Heart right ventricle (tissue), 16 donors: Measurements from ENCODE around the gene STRADA. TPM values are rescaled to one million over a fixed set of nuclear protein-coding genes. Genes with fewer than 3 reads are reported as not detected.

ENCODE experiments used
- ATAC-seq, 8 donors: fragments of 200-7000 bp; cut with Tn5 transposase; one replicate each; pipeline ENCODE4 v1.9.1; 2020; ENCODE audit warnings: mild to moderate bottlenecking in 8 of 8, moderate library complexity in 8 of 8, moderate number of reproducible peaks in 1 of 8
- DNase-seq, 2 donors: peaks; one replicate each; pipeline ENCODE4 v3.0.0-alpha.2; 2020
- H3K27ac ChIP-seq, 10 donors: fragments of 200-600 bp; sonication (generic) in 2 of 10; one replicate each; pipeline versions ENCODE4 v1.5.0 to v1.8.0; 2020 to 2022; ENCODE audit warnings: mild to moderate bottlenecking in 3 of 10
- H3K27me3 ChIP-seq, 7 donors: fragments of 200-600 bp; one replicate each; pipeline ENCODE4 v1.8.0; 2021 to 2022; ENCODE audit warnings: mild to moderate bottlenecking in 2 of 7
- H3K36me3 ChIP-seq, 9 donors: fragments of 200-600 bp; sonication (generic) in 1 of 9; one replicate each; pipeline versions ENCODE4 v1.5.0 to v1.8.0; 2020 to 2022; ENCODE audit warnings: mild to moderate bottlenecking in 2 of 9
- H3K4me1 ChIP-seq, 9 donors: fragments of 200-600 bp; sonication (generic) in 1 of 9; one replicate each; pipeline versions ENCODE4 v1.5.0 to v1.8.0; 2020 to 2022; ENCODE audit warnings: mild to moderate bottlenecking in 4 of 9
- H3K4me3 ChIP-seq, 10 donors: fragments of 200-600 bp; sonication (generic) in 2 of 10; one replicate each; pipeline versions ENCODE4 v1.5.0 to v1.8.0; 2020 to 2022; ENCODE audit warnings: mild to moderate bottlenecking in 7 of 10, moderate library complexity in 2 of 10
- H3K9me3 ChIP-seq, 11 donors: fragments of 200-600 bp in 10 of 11; sonication (generic) in 2 of 11; one replicate each; pipeline versions ENCODE4 v1.5.0 to v1.8.0; 2013 to 2022; ENCODE audit warnings: mild to moderate bottlenecking in 2 of 11, control low read depth in 1 of 11, moderate library complexity in 1 of 11
- WGBS, 2 donors: extraction: QIAGEN DNeasy Blood & Tissue Kit; methylation state at CpG; one replicate each; pipeline ENCODE4 v1.1.7; 2013; ENCODE audit warnings: inconsistent platforms in 1 of 2; 5-methylcytosine and 5-hydroxymethylcytosine counted together
- intact Hi-C, 10 donors: fragments of 100-400 bp; cut with DNase I; formaldehyde crosslinking; loops; one replicate each; pipeline versions ENCODE4 v1.11.1 to v1.14.2; 2022
- polyA plus RNA-seq, 2 donors: library from polyadenylated mRNA; stranded (reverse); fragments of 200-250 nt; gene quantifications; one replicate each; pipeline ENCODE4 v1.2.3, GENCODE V29; 2013
- total RNA-seq, 10 donors: library from RNA; stranded (reverse); fragmentation: NEBNext Ultra II Directional in 3 of 10; extraction: Animal tissue kit (Norgen Biotek cat#: 25700) in 3 of 10; gene quantifications; one replicate each; pipeline versions ENCODE4 v1.2.1 to v1.2.4, GENCODE V29; 2021 to 2023
- TF ChIP-seq, protein P1 (sequence below), 9 donors: fragments of 200-600 bp; sonication (generic) in 2 of 9; IDR thresholded peaks; one replicate each; pipeline versions ENCODE4 v1.5.0 to v1.8.0; 2021 to 2022; ENCODE audit warnings: antibody characterized with exemption in 9 of 9, mild to moderate bottlenecking in 5 of 9, moderate library complexity in 1 of 9
- donor health status: Arrhythmogenic right ventricular cardiomyopathy.
- donor health status: ischemic (EF 13 %, LVEDD 7.1; RV severe dilation, severe dysfunction).
- donor health status: healthy with polysubstance abuse.
- donor health status: DM: no; HTN: yes; CAD: no.
- donor health status: DM: no; HTN: no; CAD: no.
- donor health status: ischemic (EF 25% LVEDD 6.9; RV normal size, moderate dysfunction).
- donor health status: ischemic (EF 25% LVEDD 5.7; RV mildly dilated, moderate dysfunction).
- donor health status: healthy.
- donor health status: DM: yes; HTN: yes; CAD: no.
- donor health status: Ischemic cardiomyopathy.
- donor health status: ischemic (EF 35%, LVEDD 5.7; RV mildly dilated, moderate dysfunction).
- donor health status: nonischemic (EF 11% LVEDD 7.7; RV severe dilation, severe dysfunction).
- donor health status: DM: yes; HTN: yes; CAD: no.
- donor health status: PGD.
- donor health status: ischemic (EF 29% LVEDD 5.4; RV normal size, mild dysfunction).
- donor health status: nonischemic (EF 23%, LVEDD 6.1; RV moderate dilation, normal function).

STRADA gene
- total and polyA plus RNA-seq, 12 donors: 12.2 to 30.0 (median 17.7) TPM

DNA sequence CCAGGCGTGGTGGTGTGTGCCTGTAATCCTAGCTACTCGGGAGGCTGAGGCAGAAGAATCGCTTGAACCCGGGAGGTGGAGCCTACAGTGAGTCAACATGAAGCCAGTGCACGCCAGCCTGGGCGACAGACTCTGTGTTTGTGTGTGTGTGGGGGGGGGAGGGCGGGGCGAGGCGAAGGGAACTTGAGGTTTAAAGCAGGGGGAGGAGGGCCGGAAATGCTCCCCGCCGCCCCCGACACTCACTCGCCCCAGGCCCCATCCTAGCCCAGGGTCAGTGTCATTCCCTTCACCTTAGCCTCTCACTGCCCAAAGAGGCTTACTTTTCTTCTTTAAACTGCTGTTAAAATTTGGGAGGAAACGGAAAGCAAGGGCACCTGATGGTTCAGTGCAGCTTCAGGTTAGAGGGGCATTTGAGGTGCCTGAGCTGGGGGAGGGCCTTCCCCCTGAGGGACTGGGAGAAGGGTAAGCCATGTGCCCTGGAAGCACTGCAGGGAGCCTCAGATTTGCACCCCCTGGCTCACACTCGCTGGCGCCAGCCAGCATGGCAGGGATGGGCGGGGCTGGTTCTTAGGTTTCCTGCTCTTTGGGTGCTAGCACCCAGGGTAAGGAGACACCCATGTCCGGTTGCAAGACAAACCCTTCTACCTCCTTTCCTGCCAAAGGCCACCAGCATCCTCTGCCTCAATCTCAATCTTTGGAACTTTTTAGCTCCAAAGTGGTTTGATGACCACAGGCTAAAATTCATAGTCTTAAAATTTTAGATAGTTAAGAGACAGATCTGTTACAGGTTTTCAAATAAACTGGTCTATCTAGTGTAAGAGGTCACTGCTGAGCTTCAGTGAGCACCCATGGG lies 39.5 kb downstream of the STRADA start:
- peak overlapping the region in 5 of 10 donors; percentile 22 to 95 (median 82) for H3K27ac ChIP-seq
- H3K4me3 ChIP-seq: peak overlapping the region in 2 of 10 donors; percentile 58 to 77
- DNase-seq: peak in 1 of 2 donors; percentile 31

DNA sequence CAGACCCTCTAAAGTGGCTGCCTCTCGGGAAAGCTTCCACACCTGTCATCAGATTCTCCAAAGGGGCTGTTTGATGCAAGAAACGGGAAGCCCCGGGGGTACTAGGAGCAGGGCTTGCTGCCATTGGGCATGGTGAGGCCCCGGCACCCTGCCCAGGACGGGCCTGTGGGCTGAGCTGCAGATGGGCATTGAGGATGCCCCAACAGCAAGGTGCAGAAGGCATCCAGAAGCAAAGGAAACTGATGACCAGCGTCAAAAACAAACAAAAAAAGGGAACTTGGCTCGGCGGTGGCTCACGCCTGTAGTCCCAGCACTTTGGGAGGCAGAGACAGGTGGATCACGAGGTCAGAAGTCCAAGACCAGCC lies 40.2 kb downstream of the STRADA start:
- Histone ChIP-seq H3K9me3 (no peaks in the 10 kb centered on the region), H3K4me1 (peaks cover 8 to 66% (median 31%) of the 10 kb centered on the region in 9 donors), H3K36me3 (peaks cover 0 to 61% (median 12%) of the 10 kb centered on the region in 9 donors), H3K27ac (peak overlapping the region; percentile 22 to 95 (median 79)), H3K27me3 (no peaks in the 10 kb centered on the region), H3K4me3 (peak overlapping the region in 9 of 10 donors; percentile 52 to 77 (median 59))
- DNase-seq (no peak), ATAC-seq (no peak)
- TF ChIP-seq, protein P1, sequence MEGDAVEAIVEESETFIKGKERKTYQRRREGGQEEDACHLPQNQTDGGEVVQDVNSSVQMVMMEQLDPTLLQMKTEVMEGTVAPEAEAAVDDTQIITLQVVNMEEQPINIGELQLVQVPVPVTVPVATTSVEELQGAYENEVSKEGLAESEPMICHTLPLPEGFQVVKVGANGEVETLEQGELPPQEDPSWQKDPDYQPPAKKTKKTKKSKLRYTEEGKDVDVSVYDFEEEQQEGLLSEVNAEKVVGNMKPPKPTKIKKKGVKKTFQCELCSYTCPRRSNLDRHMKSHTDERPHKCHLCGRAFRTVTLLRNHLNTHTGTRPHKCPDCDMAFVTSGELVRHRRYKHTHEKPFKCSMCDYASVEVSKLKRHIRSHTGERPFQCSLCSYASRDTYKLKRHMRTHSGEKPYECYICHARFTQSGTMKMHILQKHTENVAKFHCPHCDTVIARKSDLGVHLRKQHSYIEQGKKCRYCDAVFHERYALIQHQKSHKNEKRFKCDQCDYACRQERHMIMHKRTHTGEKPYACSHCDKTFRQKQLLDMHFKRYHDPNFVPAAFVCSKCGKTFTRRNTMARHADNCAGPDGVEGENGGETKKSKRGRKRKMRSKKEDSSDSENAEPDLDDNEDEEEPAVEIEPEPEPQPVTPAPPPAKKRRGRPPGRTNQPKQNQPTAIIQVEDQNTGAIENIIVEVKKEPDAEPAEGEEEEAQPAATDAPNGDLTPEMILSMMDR (IDR thresholded peaks at IDR 0.05): no peak
- intact Hi-C loops: loop anchor here in 2 of 10 donors (2.0 to 5.0 kb wide), 2 partner anchors 37 to 41 kb away; partner anchors contain the start of gene STRADA (in 1 of the 2)
- 68 to 70% methylated on average over 10 of the region's 10 CpGs for WGBS, 2 donors

More for the DNA sequence above, 39.5 kb downstream of the STRADA start:
- intact Hi-C loops: loop anchor here in 2 of 10 donors (2.0 to 5.0 kb wide), 2 partner anchors 37 to 40 kb away; partner anchors contain the start of gene STRADA (in 1 of the 2)
- TF ChIP-seq, protein P1 (IDR thresholded peaks at IDR 0.05): no peak
- no peak for ATAC-seq
- peaks cover 8 to 65% (median 31%) of the 10 kb centered on the region in 9 donors for H3K4me1 ChIP-seq
- H3K27me3 ChIP-seq: no peaks in the 10 kb centered on the region
- no peaks in the 10 kb centered on the region for H3K9me3 ChIP-seq
- 85 to 89% methylated on average over 19 of the region's 19 CpGs for WGBS, 2 donors
- H3K36me3 ChIP-seq: peaks cover 0 to 61% (median 16%) of the 10 kb centered on the region in 9 donors

DNA sequence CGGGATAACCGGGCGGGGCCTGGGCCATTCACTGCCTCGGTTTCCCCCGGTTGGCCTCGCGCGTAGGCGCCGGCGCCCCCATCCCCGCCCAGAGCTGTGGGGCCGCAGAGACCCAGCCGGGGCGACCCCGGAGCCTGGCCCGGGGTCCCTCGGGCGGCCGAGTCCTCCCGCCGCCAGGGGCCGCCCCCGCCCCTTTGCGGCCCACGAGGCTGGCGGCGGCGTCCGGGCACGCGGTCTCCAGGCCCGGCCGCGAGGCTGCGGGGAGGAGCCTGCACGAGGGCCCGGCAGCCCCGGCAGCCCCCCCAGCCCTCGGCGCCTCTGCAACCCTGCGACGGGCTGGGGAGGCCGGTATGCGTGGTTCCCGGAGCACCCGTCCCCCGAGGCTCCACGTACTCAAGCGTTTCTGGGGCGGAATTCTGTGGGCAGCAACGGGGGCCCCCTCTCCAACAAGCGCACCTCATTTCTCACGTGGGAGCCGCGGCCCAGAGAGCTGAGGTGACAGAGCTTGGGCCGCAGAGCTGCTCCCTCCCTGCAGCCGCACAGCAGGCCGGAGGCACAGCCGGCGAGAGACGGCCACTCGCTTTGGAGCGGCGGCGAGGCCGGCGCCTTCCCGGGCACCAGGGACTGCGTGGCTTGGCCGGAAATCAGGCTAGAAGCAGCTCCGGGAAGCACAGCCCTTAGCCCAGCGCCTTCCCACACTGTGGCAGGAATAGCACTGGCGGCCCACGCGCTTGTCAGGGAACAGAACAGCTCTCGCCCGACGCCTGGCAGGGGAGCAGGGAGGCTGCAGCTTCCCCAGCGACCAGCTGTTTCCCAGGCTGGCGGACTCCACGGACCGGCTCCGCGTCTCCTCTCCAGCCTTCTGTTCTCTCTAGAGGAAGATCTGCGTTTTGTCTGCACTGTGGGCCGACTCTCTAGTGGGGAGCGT lies 40.8 kb downstream of the STRADA start:
- peak overlapping the region; percentile 56 to 95 (median 79) for H3K27ac ChIP-seq
- H3K4me3 ChIP-seq: peak overlapping the region in 9 of 10 donors; percentile 52 to 77 (median 59)
- intact Hi-C loops: loop anchor here in 2 of 10 donors (2.0 to 5.0 kb wide), 2 partner anchors 36 to 42 kb away; partner anchors contain the start of gene STRADA (in 1 of the 2)
- TF ChIP-seq, protein P1 (IDR thresholded peaks at IDR 0.05): peak in 4 of 9 donors; percentile 14 to 38 (median 31)
- ATAC-seq (peak; percentile 42 to 73 (median 59)), DNase-seq (peak; percentile 70 to 75)
- WGBS, 2 donors: 5% methylated on average over 70 to 88 of the region's 88 CpGs
- no peaks in the 10 kb centered on the region for H3K27me3 ChIP-seq
- H3K4me1 ChIP-seq: peaks cover 8 to 66% (median 31%) of the 10 kb centered on the region in 9 donors
- H3K36me3 ChIP-seq: peaks cover 0 to 61% (median 11%) of the 10 kb centered on the region in 9 donors
- H3K9me3 ChIP-seq: no peaks in the 10 kb centered on the region
